C4-2B (cell line): ENCODE measurements around the gene BCKDHA.
"Not testable (repeated sequence)": the region's sequence is repeated elsewhere in the genome, so short reads cannot be mapped to it uniquely, and the experiment has no call there.

Source experiments
- H3K27ac ChIP-seq: fragments of 450-650 bp; 2 replicates; pipeline ENCODE4 v1.5.1; 2017
- CTCF ChIP-seq: fragments of 450-650 bp; conservative IDR thresholded peaks from 2 replicates; pipeline ENCODE4 v1.5.1; 2017; ENCODE audit warnings: mild to moderate bottlenecking
- ZFX ChIP-seq: fragments of 450-650 bp; IDR thresholded peaks from 2 replicates; pipeline ENCODE4 v1.6.1; 2017

The BCKDHA gene

GRCh38 chr19:41371541-41371940 is 26.1 kb upstream of the BCKDHA start:
- H3K27ac ChIP-seq: no peak overlapping the region
- no peak for TF ChIP-seq CTCF
- TF ChIP-seq ZFX: no peak

- no peak for TF ChIP-seq ZFX
- TF ChIP-seq CTCF: no peak
- no peak overlapping the region for H3K27ac ChIP-seq
Measured at GRCh38 chr19:41372501-41372900, 25.1 kb upstream of the BCKDHA start.

GRCh38 chr19:41373993-41374392 is 23.6 kb upstream of the BCKDHA start:
- no peak for TF ChIP-seq ZFX
- no peak for TF ChIP-seq CTCF
- no peak overlapping the region for H3K27ac ChIP-seq

- no peak within 1 kb of the TSS for H3K27ac ChIP-seq
Measured at GRCh38 chr19:41376241-41376997, 21.2 kb upstream of the BCKDHA start, which contains the start of gene TMEM91. TSS of gene TMEM91 (plus strand) at chr19:41376533. CDS start at chr19:41378310, 1,777 bp downstream.

GRCh38 chr19:41376998-41377365 is 20.6 kb upstream of the BCKDHA start:
- TF ChIP-seq CTCF: no peak
- TF ChIP-seq ZFX: no peak
- no peak overlapping the region for H3K27ac ChIP-seq

More at GRCh38 chr19:41376241-41376997, 21.2 kb upstream of the BCKDHA start, which contains the start of gene TMEM91:
- TF ChIP-seq CTCF (no peak), ZFX (no peak)

- no peak overlapping the region for H3K27ac ChIP-seq
- TF ChIP-seq ZFX (no peak), CTCF (no peak)
Measured at GRCh38 chr19:41377977-41378709, 19.5 kb upstream of the BCKDHA start.

- not testable (repeated sequence) for H3K27ac ChIP-seq
Measured at GRCh38 chr19:41381536-41381935, 16.1 kb upstream of the BCKDHA start.
